ENCODE data around the gene CHPF2. TPM values are rescaled to one million over a fixed set of nuclear protein-coding genes. Genes with fewer than 3 reads are reported as not detected.

Gene CHPF2
- total and polyA plus RNA-seq, 2 experiments from 2014 or later, result 48.0 to 120 TPM

DNA sequence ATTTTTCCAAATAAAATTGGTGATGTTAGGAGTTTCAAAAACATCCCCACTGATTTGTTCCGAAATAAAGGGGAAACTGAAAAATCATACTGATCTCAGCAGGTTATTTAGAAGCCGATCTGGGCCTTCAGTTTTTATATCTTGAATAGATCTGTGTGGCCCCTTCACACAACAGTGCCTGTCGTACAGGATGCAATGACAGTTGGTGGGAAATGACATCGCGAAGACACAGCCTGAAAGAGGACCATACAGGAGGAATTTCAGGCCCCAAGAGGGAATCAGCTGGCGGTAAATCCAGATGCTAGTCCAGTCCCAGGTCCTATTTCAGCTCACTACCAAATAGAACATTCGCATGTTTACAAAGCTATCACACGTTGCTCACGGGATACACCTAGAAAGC is 25.0 kb upstream of the CHPF2 start:
- Histone ChIP-seq H3K27ac (no peak overlapping the region), H3K9me3 (ENCODE audit: low read depth) (no peaks in the 10 kb centered on the region), H2AFZ (no peak overlapping the region), H3K9ac (no peak overlapping the region), H3K9me2 (ENCODE audit: insufficient read depth) (no peaks in the 10 kb centered on the region), H3K27me3 (replicated peaks; ENCODE audit: insufficient read depth) (peaks cover 18% of the 10 kb centered on the region), H3K36me3 (ENCODE audit: low read depth) (no peaks in the 10 kb centered on the region), H3K4me2 (ENCODE audit: unreplicated experiment) (no peak overlapping the region), H3K4me3 (no peak overlapping the region), H4K20me1 (ENCODE audit: insufficient read depth) (no peaks in the 10 kb centered on the region), H3K4me1 (ENCODE audit: insufficient read depth) (no peaks in the 10 kb centered on the region), H3K79me2 (ENCODE audit: insufficient read depth) (no peaks in the 10 kb centered on the region), H3F3A (ENCODE audit: insufficient read depth) (peaks cover 5% of the 10 kb centered on the region; the same call in 1 of the 2 replicates)
- no peak for DNase-seq
- TF ChIP-seq EZH2 (IDR thresholded peaks at IDR 0.05; ENCODE audit: insufficient read depth, poor library complexity, severe bottlenecking) (no peak), EZH2phosphoT487 (IDR thresholded peaks at IDR 0.05; ENCODE audit: insufficient read depth, low read depth) (no peak)
- in situ Hi-C loops (cut with MboI), result no loop called here
- WGBS, 2 experiments (ENCODE audit: low coverage in 1 of 2, low lambda C conversion rate in 2 of 2, missing lambda C conversion rate in 2 of 2), result 61 to 63% methylated on average over 9 of the region's 9 CpGs

DNA sequence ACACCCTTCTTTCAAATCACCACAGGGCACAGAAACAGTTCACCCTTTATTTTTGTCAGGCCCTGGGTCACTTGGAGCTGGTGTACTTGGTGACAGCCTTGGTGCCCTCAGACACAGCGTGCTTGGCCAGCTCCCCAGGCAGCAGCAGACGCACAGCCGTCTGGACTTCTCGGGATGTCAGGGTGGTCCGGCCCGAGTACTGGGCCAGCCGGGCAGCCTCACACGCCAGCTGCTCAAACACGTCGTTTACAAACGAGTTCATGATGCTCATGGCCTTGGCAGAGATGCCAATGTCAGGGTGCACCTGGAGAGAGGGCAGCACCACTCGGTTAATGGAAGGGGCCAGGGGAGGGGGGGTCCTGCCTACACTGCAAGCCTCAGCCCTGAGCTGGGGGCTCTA is 24.5 kb upstream of the CHPF2 start:
- Histone ChIP-seq H3K4me3 (no peak overlapping the region), H3F3A (ENCODE audit: insufficient read depth) (peaks cover 5% of the 10 kb centered on the region; the same call in 1 of the 2 replicates), H3K27me3 (replicated peaks; ENCODE audit: insufficient read depth) (peaks cover 14% of the 10 kb centered on the region), H3K36me3 (ENCODE audit: low read depth) (no peaks in the 10 kb centered on the region), H3K9ac (no peak overlapping the region), H3K4me1 (ENCODE audit: insufficient read depth) (no peaks in the 10 kb centered on the region), H4K20me1 (ENCODE audit: insufficient read depth) (no peaks in the 10 kb centered on the region), H3K79me2 (ENCODE audit: insufficient read depth) (no peaks in the 10 kb centered on the region), H2AFZ (no peak overlapping the region), H3K9me3 (ENCODE audit: low read depth) (no peaks in the 10 kb centered on the region), H3K9me2 (ENCODE audit: insufficient read depth) (no peaks in the 10 kb centered on the region), H3K27ac (no peak overlapping the region), H3K4me2 (ENCODE audit: unreplicated experiment) (no peak overlapping the region)
- no peak for DNase-seq
- WGBS, 2 experiments (ENCODE audit: low coverage in 1 of 2, low lambda C conversion rate in 2 of 2, missing lambda C conversion rate in 2 of 2), result 44 to 47% methylated on average over 12 of the region's 12 CpGs
- TF ChIP-seq EZH2 (IDR thresholded peaks at IDR 0.05; ENCODE audit: insufficient read depth, poor library complexity, severe bottlenecking), result no peak
- TF ChIP-seq EZH2phosphoT487 (IDR thresholded peaks at IDR 0.05; ENCODE audit: insufficient read depth, low read depth), result no peak
- in situ Hi-C loops (cut with MboI), result no loop called here

DNA sequence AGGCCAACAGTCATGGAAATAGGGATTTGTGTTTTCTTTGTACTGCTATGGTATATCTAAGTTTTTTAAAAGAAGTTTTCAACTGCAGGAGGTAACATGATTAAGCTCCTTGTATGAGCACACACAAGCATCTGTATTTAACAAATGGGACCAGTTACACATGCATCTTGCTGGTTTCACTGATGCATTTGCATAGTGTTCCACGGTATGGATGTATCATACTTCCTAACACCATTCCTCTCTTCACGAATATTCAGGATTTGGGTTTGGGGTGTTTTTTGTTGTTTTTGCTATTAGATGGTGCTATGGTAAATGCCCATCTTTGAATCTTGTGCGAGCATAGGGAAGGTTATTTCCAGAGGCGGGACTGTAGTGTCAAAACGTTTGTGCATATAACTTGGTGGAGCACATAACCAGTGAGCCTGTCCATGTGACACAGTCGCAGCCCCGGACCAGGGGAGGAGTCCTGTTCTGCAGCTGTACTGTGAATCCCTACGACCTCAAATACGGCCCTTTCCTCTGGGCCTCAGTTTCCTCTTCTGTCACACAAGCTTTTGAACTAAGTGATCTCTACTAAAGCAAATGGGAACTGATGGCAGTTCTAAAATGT is 23.9 kb upstream of the CHPF2 start:
- Histone ChIP-seq H2AFZ (no peak overlapping the region), H3K9ac (no peak overlapping the region), H3K36me3 (ENCODE audit: low read depth) (no peaks in the 10 kb centered on the region), H3K9me2 (ENCODE audit: insufficient read depth) (no peaks in the 10 kb centered on the region), H3K79me2 (ENCODE audit: insufficient read depth) (no peaks in the 10 kb centered on the region), H3F3A (ENCODE audit: insufficient read depth) (peaks cover 5% of the 10 kb centered on the region; the same call in 1 of the 2 replicates), H3K27me3 (replicated peaks; ENCODE audit: insufficient read depth) (peaks cover 12% of the 10 kb centered on the region), H3K27ac (no peak overlapping the region), H3K4me3 (no peak overlapping the region), H3K9me3 (ENCODE audit: low read depth) (no peaks in the 10 kb centered on the region), H4K20me1 (ENCODE audit: insufficient read depth) (no peaks in the 10 kb centered on the region), H3K4me2 (ENCODE audit: unreplicated experiment) (no peak overlapping the region), H3K4me1 (ENCODE audit: insufficient read depth) (no peaks in the 10 kb centered on the region)
- WGBS, 2 experiments (ENCODE audit: low coverage in 1 of 2, low lambda C conversion rate in 2 of 2, missing lambda C conversion rate in 2 of 2), result 48 to 55% methylated on average over 9 of the region's 9 CpGs
- DNase-seq, result no peak
- in situ Hi-C loops (cut with MboI), result no loop called here
- no peak for TF ChIP-seq EZH2phosphoT487 (IDR thresholded peaks at IDR 0.05; ENCODE audit: insufficient read depth, low read depth)
- no peak for TF ChIP-seq EZH2 (IDR thresholded peaks at IDR 0.05; ENCODE audit: insufficient read depth, poor library complexity, severe bottlenecking)

DNA sequence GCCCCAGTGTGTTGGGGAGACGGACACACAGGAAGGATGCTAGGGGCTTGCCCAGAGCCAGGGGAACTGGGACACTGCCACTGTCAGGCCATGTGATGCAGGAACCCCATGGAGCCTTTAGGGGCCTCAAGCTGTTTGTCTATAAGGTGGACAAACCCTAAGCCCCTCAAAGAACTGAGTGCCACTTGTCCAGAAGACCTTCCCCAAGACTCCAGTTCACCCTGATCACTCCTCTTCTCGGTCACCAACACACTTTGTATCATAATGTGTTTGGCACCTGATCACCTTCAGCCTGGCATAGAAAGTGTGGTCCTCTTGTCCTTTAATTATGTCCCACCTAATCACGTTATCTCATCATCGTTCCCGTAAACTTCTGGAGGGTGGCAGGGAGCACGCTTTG is 22.7 kb upstream of the CHPF2 start:
- no peak for DNase-seq
- H4K20me1 ChIP-seq (ENCODE audit: insufficient read depth), result no peaks in the 10 kb centered on the region
- TF ChIP-seq EZH2 (IDR thresholded peaks at IDR 0.05; ENCODE audit: insufficient read depth, poor library complexity, severe bottlenecking) (no peak), EZH2phosphoT487 (IDR thresholded peaks at IDR 0.05; ENCODE audit: insufficient read depth, low read depth) (no peak)
- H3K27ac ChIP-seq, result no peak overlapping the region
- no peaks in the 10 kb centered on the region for H3K9me3 ChIP-seq (ENCODE audit: low read depth)
- H3K9ac ChIP-seq, result no peak overlapping the region
- no peak overlapping the region for H3K4me2 ChIP-seq (ENCODE audit: unreplicated experiment)
- no peak overlapping the region for H2AFZ ChIP-seq
- H3K9me2 ChIP-seq (ENCODE audit: insufficient read depth), result no peaks in the 10 kb centered on the region
- peaks cover 5% of the 10 kb centered on the region; the same call in 1 of the 2 replicates for H3F3A ChIP-seq (ENCODE audit: insufficient read depth)
- no peak overlapping the region for H3K4me3 ChIP-seq
- H3K4me1 ChIP-seq (ENCODE audit: insufficient read depth), result no peaks in the 10 kb centered on the region
- no peaks in the 10 kb centered on the region for H3K79me2 ChIP-seq (ENCODE audit: insufficient read depth)
- in situ Hi-C loops (cut with MboI), result no loop called here
- 87 to 92% methylated on average over 6 of the region's 6 CpGs for WGBS, 2 experiments (ENCODE audit: low coverage in 1 of 2, low lambda C conversion rate in 2 of 2, missing lambda C conversion rate in 2 of 2)
- H3K36me3 ChIP-seq (ENCODE audit: low read depth), result no peaks in the 10 kb centered on the region
- H3K27me3 ChIP-seq (replicated peaks; ENCODE audit: insufficient read depth), result peaks cover 12% of the 10 kb centered on the region
